Osteocyte (in vitro differentiated cells): ENCODE results near the gene FNDC3B. TPM values are rescaled to one million over a fixed set of nuclear protein-coding genes. Genes with fewer than 3 reads are reported as not detected.

Experiments
- DNase-seq: peaks from one replicate; pipeline ENCODE4 v3.0.0; 2021; ENCODE audit warnings: mixed read lengths; ENCODE audit not compliant: unreplicated experiment; ENCODE audit errors: extremely low spot score
- H3K27ac Mint-ChIP-seq: one replicate; pipeline ENCODE4 v1.8.0; 2021; ENCODE audit warnings: mild to moderate bottlenecking, mixed read lengths; ENCODE audit not compliant: unreplicated experiment
- H3K27me3 Mint-ChIP-seq: one replicate; pipeline ENCODE4 v1.8.0; 2021; ENCODE audit warnings: mixed read lengths; ENCODE audit not compliant: unreplicated experiment
- H3K36me3 Mint-ChIP-seq: one replicate; pipeline ENCODE4 v1.8.0; 2021; ENCODE audit warnings: mixed read lengths; ENCODE audit not compliant: unreplicated experiment
- H3K4me1 Mint-ChIP-seq: one replicate; pipeline ENCODE4 v1.8.0; 2021; ENCODE audit warnings: mixed read lengths; ENCODE audit not compliant: unreplicated experiment
- H3K4me3 Mint-ChIP-seq: one replicate; pipeline ENCODE4 v1.8.0; 2021; ENCODE audit warnings: mild to moderate bottlenecking, moderate library complexity, mixed read lengths; ENCODE audit not compliant: unreplicated experiment
- H3K9me3 Mint-ChIP-seq: one replicate; pipeline ENCODE4 v1.8.0; 2021; ENCODE audit warnings: mixed read lengths; ENCODE audit not compliant: unreplicated experiment
- total RNA-seq: library from RNA; stranded (reverse); gene quantifications from 2 replicates; pipeline ENCODE4 v1.2.1, GENCODE V29; 2021
- TF ChIP-seq, protein P1 (sequence below): fragments of 200-600 bp; sonication (generic); IDR thresholded peaks from 2 replicates; pipeline ENCODE4 v1.5.0; 2021; ENCODE audit warnings: antibody characterized with exemption, mild to moderate bottlenecking, moderate library complexity

FNDC3B gene
- total RNA-seq, 1 donor from 2014 or later, result 240 TPM

DNA sequence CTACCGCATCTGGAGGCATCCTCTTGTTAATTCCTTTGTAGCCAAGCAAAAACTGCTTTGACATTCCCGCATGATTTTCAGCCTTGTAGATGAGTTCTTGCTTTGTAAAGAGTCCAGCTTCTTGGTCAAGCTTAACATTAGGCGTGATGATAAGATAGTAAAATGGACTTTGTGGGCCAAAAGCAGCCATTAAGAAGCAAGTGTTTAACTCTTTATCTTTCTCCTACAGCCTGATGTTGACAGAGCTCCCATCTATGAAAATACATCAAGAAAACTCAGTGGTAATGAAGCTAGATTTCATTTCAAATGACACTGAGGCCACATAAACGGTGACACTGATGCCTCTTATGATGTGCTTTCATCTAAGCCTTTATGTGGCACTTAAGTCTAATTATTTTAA is 33.2 kb downstream of the FNDC3B start:
- H3K27me3 Mint-ChIP-seq, result no peaks in the 10 kb centered on the region
- no peaks in the 10 kb centered on the region for H3K9me3 Mint-ChIP-seq
- peaks cover 70% of the 10 kb centered on the region for H3K4me1 Mint-ChIP-seq
- DNase-seq, result no peak
- H3K27ac Mint-ChIP-seq, result no peak overlapping the region
- no peak overlapping the region for H3K4me3 Mint-ChIP-seq
- H3K36me3 Mint-ChIP-seq, result peaks cover 4% of the 10 kb centered on the region
- TF ChIP-seq, protein P1, sequence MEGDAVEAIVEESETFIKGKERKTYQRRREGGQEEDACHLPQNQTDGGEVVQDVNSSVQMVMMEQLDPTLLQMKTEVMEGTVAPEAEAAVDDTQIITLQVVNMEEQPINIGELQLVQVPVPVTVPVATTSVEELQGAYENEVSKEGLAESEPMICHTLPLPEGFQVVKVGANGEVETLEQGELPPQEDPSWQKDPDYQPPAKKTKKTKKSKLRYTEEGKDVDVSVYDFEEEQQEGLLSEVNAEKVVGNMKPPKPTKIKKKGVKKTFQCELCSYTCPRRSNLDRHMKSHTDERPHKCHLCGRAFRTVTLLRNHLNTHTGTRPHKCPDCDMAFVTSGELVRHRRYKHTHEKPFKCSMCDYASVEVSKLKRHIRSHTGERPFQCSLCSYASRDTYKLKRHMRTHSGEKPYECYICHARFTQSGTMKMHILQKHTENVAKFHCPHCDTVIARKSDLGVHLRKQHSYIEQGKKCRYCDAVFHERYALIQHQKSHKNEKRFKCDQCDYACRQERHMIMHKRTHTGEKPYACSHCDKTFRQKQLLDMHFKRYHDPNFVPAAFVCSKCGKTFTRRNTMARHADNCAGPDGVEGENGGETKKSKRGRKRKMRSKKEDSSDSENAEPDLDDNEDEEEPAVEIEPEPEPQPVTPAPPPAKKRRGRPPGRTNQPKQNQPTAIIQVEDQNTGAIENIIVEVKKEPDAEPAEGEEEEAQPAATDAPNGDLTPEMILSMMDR, result no peak

DNA sequence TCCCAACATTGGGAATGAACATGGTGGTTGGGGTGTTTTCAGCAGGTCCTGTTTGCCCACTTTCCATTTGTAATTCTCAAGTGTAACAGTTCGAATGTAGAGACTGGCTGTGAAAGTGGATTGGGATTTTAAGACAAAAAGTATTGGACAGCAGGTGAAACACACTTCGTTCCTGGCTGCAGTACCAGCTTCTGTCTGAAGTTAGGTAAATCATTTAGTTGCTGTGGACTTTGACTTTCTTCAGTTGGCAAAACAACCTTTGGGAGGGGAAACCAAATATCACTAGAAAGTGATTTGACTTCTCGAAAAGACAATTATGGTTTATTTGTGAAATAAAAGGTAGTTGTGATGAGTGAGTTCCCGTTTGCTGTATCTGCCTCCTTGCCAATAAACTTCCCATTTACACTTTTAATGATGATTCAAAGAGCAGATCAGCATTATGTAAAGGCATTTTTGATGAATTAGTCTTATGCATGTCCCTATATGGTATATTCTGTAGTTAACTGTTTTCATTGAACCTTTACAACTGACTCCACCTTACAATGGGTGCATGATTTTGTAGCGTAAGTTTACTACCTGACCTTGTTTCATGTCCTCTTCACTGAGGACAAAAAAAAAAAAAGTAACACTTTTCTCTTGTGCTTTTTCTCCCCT is 34.0 kb downstream of the FNDC3B start:
- no peak for DNase-seq
- Mint-ChIP-seq H3K27ac (peak overlapping the region; percentile 79), H3K4me3 (no peak overlapping the region), H3K4me1 (peaks cover 65% of the 10 kb centered on the region), H3K9me3 (no peaks in the 10 kb centered on the region), H3K27me3 (no peaks in the 10 kb centered on the region), H3K36me3 (peaks cover 7% of the 10 kb centered on the region)
- TF ChIP-seq, protein P1, result no peak

- no peak for DNase-seq
- H3K27ac Mint-ChIP-seq, result peak overlapping the region; percentile 79
- peaks cover 10% of the 10 kb centered on the region for H3K36me3 Mint-ChIP-seq
- H3K4me1 Mint-ChIP-seq, result peaks cover 62% of the 10 kb centered on the region
- H3K9me3 Mint-ChIP-seq, result no peaks in the 10 kb centered on the region
- no peak overlapping the region for H3K4me3 Mint-ChIP-seq
- TF ChIP-seq, protein P1, result no peak
- H3K27me3 Mint-ChIP-seq, result no peaks in the 10 kb centered on the region
Measured at GRCh38 chr3:172074032-172074431, 34.7 kb downstream of the FNDC3B start.

DNA sequence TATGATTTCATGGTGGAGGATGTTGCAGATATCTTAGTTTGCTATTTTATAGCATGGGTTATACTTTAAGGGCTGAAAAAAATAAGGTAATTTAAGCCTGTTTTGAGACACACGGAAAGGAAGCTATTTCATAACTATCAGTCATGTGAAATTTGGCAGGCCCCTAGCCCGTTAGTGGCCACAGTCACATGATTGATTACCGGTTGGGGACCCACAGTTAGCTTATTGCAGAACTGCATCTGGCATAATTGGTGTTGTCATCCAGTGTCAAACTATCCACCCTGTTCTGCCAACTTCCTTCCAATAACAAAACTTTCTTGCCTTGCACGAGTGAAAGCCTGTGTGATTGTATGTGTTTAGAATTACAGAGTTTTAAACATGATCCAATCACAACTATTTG is 35.2 kb downstream of the FNDC3B start:
- Mint-ChIP-seq H3K9me3 (no peaks in the 10 kb centered on the region), H3K27me3 (no peaks in the 10 kb centered on the region), H3K4me1 (peaks cover 62% of the 10 kb centered on the region), H3K27ac (peak overlapping the region; percentile 79), H3K36me3 (peaks cover 16% of the 10 kb centered on the region), H3K4me3 (peak overlapping the region; percentile 24)
- TF ChIP-seq, protein P1, result no peak
- no peak for DNase-seq

GRCh38 chr3:172076212-172076611 is 36.8 kb downstream of the FNDC3B start:
- peak overlapping the region; percentile 79 for H3K27ac Mint-ChIP-seq
- peaks cover 18% of the 10 kb centered on the region for H3K36me3 Mint-ChIP-seq
- DNase-seq, result no peak
- H3K4me1 Mint-ChIP-seq, result peaks cover 58% of the 10 kb centered on the region
- TF ChIP-seq, protein P1, result no peak
- H3K9me3 Mint-ChIP-seq, result no peaks in the 10 kb centered on the region
- H3K27me3 Mint-ChIP-seq, result no peaks in the 10 kb centered on the region
- H3K4me3 Mint-ChIP-seq, result no peak overlapping the region
